A375 (cell line): ENCODE results near the gene SRP72. TPM values are rescaled to one million over a fixed set of nuclear protein-coding genes. Genes with fewer than 3 reads are reported as not detected.

Experiments used
- total RNA-seq: library from RNA; depleted of rRNA; stranded (reverse); fragments of >200 nt; shearing (Covaris generic); gene quantifications from 2 replicates; pipeline ENCODE4 v1.2.3, GENCODE V29; 2014; rRNA removed

Gene SRP72, protein sequence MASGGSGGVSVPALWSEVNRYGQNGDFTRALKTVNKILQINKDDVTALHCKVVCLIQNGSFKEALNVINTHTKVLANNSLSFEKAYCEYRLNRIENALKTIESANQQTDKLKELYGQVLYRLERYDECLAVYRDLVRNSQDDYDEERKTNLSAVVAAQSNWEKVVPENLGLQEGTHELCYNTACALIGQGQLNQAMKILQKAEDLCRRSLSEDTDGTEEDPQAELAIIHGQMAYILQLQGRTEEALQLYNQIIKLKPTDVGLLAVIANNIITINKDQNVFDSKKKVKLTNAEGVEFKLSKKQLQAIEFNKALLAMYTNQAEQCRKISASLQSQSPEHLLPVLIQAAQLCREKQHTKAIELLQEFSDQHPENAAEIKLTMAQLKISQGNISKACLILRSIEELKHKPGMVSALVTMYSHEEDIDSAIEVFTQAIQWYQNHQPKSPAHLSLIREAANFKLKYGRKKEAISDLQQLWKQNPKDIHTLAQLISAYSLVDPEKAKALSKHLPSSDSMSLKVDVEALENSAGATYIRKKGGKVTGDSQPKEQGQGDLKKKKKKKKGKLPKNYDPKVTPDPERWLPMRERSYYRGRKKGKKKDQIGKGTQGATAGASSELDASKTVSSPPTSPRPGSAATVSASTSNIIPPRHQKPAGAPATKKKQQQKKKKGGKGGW
- 138 and 151 TPM in 2 replicates for total RNA-seq

DNA sequence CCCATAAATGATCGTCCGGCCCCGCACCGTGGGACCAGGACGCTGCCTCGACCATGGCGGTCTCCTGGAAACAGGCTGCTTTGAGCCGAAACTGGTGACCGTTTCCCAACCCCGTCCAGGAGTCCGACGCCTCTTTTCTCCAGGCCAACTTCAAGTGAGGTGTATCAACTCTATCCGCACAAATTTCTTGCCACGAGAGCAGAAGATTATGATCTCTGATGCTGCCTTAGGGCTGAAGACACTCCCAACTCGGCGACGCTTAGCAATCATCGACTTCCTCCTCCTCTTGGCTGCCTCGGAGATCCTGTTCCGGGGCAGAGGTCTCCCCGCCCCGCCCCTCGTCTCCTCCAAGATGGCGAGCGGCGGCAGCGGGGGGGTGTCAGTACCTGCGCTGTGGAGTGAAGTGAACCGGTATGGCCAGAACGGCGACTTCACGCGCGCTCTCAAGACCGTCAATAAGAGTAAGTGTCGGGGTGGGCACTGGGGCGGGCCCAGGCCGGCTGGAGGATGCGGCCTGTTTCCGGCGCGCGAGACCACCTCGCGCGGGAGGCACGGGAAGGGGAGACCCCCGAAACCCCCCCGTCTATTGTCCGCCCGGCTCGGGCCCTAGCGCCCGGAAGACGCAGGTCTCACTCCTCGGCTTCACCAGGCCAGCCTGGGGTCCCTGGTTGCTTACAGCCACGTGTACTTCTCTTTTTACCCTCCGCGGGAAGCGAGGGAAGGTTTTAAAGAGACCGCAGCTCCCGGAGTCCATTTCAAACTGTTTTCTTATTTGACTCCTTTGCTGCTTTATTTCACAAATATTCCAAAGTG is at the start of gene SRP72:
SRP72 (plus strand) TSS at position 334 of the 813 bp plus-strand sequence; CDS start at position 353, 19 bp downstream.

DNA sequence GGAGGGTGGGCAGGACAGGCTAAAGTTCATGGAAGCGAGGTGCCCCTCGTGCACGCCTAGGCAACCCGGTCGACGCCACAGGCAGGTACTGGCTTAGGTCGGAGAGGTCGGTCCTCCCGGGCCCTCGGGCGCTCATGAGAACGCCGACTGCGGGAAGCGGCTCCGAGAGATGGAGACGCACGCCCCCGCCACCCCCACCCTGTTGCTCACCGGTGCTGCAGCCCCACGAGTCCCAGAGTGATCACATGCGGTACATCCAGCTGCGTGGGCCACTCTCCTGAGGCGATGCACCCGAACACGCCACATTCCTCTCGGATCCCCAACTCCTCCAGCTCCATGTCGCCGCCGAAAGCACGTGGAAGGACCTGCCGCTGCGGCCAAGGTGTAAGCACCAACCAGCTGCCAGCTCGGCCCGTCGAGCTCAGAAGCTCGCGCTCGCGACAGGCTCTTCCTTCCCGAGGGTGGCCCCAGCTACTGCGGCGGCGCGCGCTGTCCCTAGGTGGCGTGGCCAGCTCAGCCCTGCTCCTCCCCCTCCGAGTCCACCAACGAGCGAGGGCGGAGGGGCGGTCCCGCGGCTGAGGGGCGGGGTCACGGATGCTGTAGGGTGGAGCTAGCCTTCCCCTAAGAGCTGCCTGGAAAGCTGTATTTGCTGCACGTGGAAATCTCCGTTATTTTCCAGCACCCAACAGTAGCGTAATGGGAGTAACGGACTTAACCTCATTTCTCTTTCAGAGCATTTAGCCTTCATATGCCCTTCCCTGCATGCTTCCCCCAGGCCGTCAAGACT is 32.1 kb upstream of the SRP72 start, which contains the start of gene PPAT:
PPAT (minus strand) TSS at position 476 of the 787 bp plus-strand sequence; CDS start at position 338, 138 bp downstream.

DNA sequence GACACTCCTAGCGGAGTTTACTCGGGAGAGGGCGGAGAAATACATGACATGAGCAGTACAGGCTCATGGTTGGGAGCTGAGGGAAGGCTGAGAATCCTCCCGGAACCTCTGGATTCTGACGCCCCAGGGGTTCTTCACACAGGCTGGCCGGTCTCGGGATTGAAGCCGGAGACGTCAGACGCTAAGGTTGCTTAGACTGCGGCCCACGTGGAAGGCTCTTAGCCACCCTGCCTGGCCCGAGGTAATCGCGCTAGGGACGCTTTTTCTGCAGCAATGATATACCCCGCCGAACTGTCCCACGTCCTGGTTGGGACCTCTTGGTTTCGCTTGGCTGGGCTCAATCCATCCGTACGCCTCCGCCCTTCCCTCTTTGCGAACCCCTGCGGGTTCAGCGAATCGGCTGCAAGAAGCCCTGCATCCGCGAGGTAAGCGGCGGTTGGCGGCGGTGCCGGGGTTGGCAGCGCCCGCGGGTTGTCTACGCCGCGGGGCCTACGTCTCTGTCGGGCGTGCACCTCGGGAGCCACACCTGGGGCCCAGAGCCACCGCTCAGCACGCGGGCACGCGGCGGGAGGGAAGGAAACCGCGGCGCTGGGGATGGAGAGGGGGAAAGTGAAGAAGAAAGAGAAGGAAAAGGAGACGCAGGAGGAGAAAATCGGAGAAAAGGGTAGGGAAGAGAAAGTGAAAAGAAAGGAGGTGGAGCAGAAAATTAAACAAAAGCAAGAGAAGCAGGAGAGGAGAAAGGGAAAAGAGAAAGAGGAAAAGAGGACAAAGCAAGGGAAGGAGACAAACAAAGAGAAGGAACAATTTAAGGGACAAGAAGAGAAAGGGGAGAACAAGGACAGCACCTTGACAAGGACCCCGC is 38.1 kb downstream of the SRP72 start, which contains the start of gene ARL9:
ARL9 (plus strand) TSS at position 523 of the 862 bp plus-strand sequence; CDS start at position 595, 72 bp downstream.

Other genes starting within 250 kb of the SRP72 start
- gene AASDH, start 80.1 kb upstream of the SRP72 start, total RNA-seq = 7.8 and 9.7 TPM in 2 replicates
- gene PPAT, start 32.0 kb upstream of the SRP72 start, total RNA-seq = 37.5 and 41.6 TPM in 2 replicates
- 103 and 124 TPM in 2 replicates for gene PAICS, start 31.4 kb upstream of the SRP72 start, total RNA-seq
- 0.13 and 0.34 TPM in 2 replicates for gene ARL9, start 38.2 kb downstream of the SRP72 start, total RNA-seq
- 0.45 TPM in 1 of 2 replicates, not detected in the other for gene HOPX, start 213.7 kb downstream of the SRP72 start, total RNA-seq